ENCODE measurements around the gene UQCRC2. TPM values are rescaled to one million over a fixed set of nuclear protein-coding genes. Genes with fewer than 3 reads are reported as not detected.
A peak's percentile ranks its signal among the peaks of the same experiment; 100 is the strongest.

UQCRC2 gene
- polyA plus RNA-seq, 1 experiment: 245 TPM

DNA sequence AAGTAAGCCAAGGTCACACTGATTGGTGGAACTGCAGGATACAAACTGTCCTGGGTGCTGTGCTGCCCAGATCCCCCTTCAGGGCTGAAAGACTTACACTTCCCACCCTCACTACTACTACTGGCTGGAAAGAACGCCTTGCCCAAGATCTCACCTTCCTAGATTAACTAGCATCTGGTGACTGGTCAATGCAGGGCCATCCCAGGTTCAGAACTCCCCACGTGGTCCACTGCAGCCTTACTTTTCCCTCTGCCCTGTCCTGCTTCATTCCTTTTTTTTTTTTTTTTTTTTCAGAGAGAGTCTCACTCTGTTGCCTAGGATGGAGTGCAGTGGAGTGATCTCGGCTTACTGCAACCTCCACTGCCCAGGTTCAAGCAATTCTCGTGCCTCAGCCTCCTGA lies 50.0 kb downstream of the UQCRC2 start:
- no peaks in the 10 kb centered on the region for H3K27me3 ChIP-seq (ENCODE audit: control insufficient read depth, insufficient read depth, low read length)
- H3K9me3 ChIP-seq (ENCODE audit: control insufficient read depth, insufficient read depth, low read length): no peaks in the 10 kb centered on the region; the same call in 1 of the 2 replicates
- CTCF ChIA-PET: interaction anchor here (2.1 to 9.4 kb wide), 5 partner anchors 75 to 186 kb away, joined by 39 to 365 read pairs (median 187); no protein-coding TSS in a partner anchor
- no peak for DNase-seq (ENCODE audit: low read depth, low spot score)
- TF ChIP-seq, protein P1, sequence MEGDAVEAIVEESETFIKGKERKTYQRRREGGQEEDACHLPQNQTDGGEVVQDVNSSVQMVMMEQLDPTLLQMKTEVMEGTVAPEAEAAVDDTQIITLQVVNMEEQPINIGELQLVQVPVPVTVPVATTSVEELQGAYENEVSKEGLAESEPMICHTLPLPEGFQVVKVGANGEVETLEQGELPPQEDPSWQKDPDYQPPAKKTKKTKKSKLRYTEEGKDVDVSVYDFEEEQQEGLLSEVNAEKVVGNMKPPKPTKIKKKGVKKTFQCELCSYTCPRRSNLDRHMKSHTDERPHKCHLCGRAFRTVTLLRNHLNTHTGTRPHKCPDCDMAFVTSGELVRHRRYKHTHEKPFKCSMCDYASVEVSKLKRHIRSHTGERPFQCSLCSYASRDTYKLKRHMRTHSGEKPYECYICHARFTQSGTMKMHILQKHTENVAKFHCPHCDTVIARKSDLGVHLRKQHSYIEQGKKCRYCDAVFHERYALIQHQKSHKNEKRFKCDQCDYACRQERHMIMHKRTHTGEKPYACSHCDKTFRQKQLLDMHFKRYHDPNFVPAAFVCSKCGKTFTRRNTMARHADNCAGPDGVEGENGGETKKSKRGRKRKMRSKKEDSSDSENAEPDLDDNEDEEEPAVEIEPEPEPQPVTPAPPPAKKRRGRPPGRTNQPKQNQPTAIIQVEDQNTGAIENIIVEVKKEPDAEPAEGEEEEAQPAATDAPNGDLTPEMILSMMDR (IDR thresholded peaks at IDR 0.05; ENCODE audit: low read depth, low read length): no peak
- H3K4me3 ChIP-seq (ENCODE audit: low read depth, low read length): no peak overlapping the region
- H3K27ac ChIP-seq (ENCODE audit: low read depth, low read length): no peak overlapping the region
- POLR2A ChIA-PET: no interaction called here

DNA sequence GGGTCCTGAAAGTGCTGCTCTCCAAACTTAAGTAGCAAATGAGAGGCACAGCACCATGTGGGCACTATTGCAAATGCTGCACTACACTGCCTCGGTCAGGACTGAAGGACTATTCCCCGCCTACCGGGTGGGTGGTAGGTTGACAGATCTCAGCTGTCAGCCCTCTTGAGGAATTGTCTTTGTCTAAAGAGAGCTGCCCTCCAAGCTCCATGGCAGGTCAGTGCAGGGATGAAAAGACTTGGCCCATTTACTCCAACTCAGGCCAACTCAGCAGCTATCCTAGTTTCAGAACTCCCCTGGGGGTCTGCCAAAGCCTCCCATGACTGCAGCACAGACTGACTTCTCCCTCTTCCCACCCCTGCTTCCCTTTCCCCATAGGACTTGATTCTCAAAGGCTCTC lies 51.2 kb downstream of the UQCRC2 start:
- no peak overlapping the region for H3K27ac ChIP-seq (ENCODE audit: low read depth, low read length)
- no peaks in the 10 kb centered on the region for H3K27me3 ChIP-seq (ENCODE audit: control insufficient read depth, insufficient read depth, low read length)
- peaks cover 2% of the 10 kb centered on the region; the same call in 1 of the 2 replicates for H3K9me3 ChIP-seq (ENCODE audit: control insufficient read depth, insufficient read depth, low read length)
- no peak overlapping the region for H3K4me3 ChIP-seq (ENCODE audit: low read depth, low read length)
- POLR2A ChIA-PET: interaction anchor here (0.6 kb wide), 1 partner anchor 9 kb away, joined by 16 read pairs; no protein-coding TSS in a partner anchor
- TF ChIP-seq, protein P1 (IDR thresholded peaks at IDR 0.05; ENCODE audit: low read depth, low read length): no peak
- no peak for DNase-seq (ENCODE audit: low read depth, low spot score)
- CTCF ChIA-PET: interaction anchor here (0.6 to 9.4 kb wide), 4 partner anchors 74 to 321 kb away, joined by 3 to 208 read pairs (median 32); no protein-coding TSS in a partner anchor

DNA sequence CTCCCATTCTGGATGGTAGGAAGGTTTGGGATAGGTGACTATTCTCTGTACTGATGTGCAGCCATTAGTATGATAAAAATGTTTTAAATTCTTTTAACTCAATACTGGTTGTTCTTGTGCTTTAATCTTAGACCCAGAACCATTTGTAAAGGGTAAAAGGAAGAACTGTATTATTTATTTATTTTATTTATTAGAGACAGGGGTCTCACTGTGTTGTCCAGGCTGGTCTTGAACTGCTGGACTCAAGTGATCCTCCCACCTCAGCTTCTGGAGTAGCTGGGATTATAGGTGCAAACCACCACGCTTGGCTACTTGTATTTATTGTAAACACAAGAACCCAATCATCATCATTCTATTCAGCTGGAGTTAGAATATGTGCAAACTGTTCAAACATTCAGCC lies 52.6 kb downstream of the UQCRC2 start:
- H3K27me3 ChIP-seq (ENCODE audit: control insufficient read depth, insufficient read depth, low read length): no peaks in the 10 kb centered on the region
- no peak overlapping the region for H3K27ac ChIP-seq (ENCODE audit: low read depth, low read length)
- no peak overlapping the region for H3K4me3 ChIP-seq (ENCODE audit: low read depth, low read length)
- ChIA-PET POLR2A (no interaction called here), CTCF (interaction anchor here (0.5 to 9.4 kb wide), 4 partner anchors 73 to 183 kb away, joined by 4 to 208 read pairs (median 38); no protein-coding TSS in a partner anchor)
- TF ChIP-seq, protein P1 (IDR thresholded peaks at IDR 0.05; ENCODE audit: low read depth, low read length): no peak
- peaks cover 2% of the 10 kb centered on the region; the same call in 1 of the 2 replicates for H3K9me3 ChIP-seq (ENCODE audit: control insufficient read depth, insufficient read depth, low read length)
- DNase-seq (ENCODE audit: low read depth, low spot score): no peak

DNA sequence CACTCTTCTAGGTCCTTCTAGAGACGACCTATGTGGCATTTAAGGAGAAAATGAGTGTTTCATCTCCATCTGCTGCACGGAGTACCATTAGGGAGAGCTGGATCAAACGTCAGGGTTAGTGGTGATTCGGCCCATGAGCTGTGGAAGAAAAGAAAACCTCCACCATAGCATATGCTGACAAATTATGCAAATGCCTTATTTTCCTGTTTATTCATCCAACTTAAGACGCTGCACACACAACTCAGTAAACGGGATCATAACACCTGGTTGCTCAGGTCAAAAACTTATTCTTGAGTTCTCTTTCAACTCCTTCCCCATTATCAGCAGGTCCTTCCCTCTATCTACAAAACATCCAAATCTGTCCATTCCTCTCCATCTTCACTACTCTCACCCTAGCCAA lies 53.5 kb downstream of the UQCRC2 start:
- peak overlapping the region; percentile 13 for H3K27ac ChIP-seq (ENCODE audit: low read depth, low read length)
- CTCF ChIA-PET: interaction anchor here (1.9 to 9.4 kb wide), 4 partner anchors 69 to 182 kb away, joined by 4 to 208 read pairs (median 38); no protein-coding TSS in a partner anchor
- no peak overlapping the region for H3K4me3 ChIP-seq (ENCODE audit: low read depth, low read length)
- no peak for DNase-seq (ENCODE audit: low read depth, low spot score)
- H3K9me3 ChIP-seq (ENCODE audit: control insufficient read depth, insufficient read depth, low read length): peaks cover 2% of the 10 kb centered on the region; the same call in 1 of the 2 replicates
- POLR2A ChIA-PET: interaction anchor here (1.8 kb wide), 1 partner anchor 71 kb away, joined by 9 read pairs; no protein-coding TSS in a partner anchor
- H3K27me3 ChIP-seq (ENCODE audit: control insufficient read depth, insufficient read depth, low read length): no peaks in the 10 kb centered on the region
- TF ChIP-seq, protein P1 (IDR thresholded peaks at IDR 0.05; ENCODE audit: low read depth, low read length): no peak

DNA sequence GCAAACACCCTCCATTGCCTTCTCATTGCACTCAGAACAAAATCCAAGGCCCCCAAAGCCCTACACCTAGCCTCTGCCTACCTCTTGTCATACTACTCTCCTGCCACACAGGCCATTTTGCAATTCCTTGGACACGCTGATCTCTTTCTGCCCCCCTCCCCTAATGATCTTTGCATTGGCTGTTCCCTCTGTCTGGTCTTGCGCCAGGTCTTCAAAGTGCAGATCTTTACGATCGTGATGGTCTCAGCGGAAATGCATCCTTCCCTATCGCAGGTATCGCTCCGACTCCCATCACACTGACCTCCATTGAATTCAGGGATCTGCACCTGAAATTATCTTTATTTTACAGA lies 54.0 kb downstream of the UQCRC2 start:
- DNase-seq (ENCODE audit: low read depth, low spot score): no peak
- H3K9me3 ChIP-seq (ENCODE audit: control insufficient read depth, insufficient read depth, low read length): peaks cover 2% of the 10 kb centered on the region; the same call in 1 of the 2 replicates
- TF ChIP-seq, protein P1 (IDR thresholded peaks at IDR 0.05; ENCODE audit: low read depth, low read length): no peak
- ChIA-PET POLR2A (interaction anchor here (0.8 to 1.8 kb wide), 5 partner anchors 17 to 184 kb away, joined by 4 to 9 read pairs (median 6); no protein-coding TSS in a partner anchor), CTCF (interaction anchor here (1.9 to 9.4 kb wide), 4 partner anchors 69 to 182 kb away, joined by 4 to 208 read pairs (median 38); no protein-coding TSS in a partner anchor)
- no peaks in the 10 kb centered on the region for H3K27me3 ChIP-seq (ENCODE audit: control insufficient read depth, insufficient read depth, low read length)
- H3K4me3 ChIP-seq (ENCODE audit: low read depth, low read length): peak overlapping the region; percentile 75
- H3K27ac ChIP-seq (ENCODE audit: low read depth, low read length): peak overlapping the region; percentile 25

All from AG04450 (cell line).